HG03575 (cell line): ENCODE measurements around the gene STK38L.

Experiments used
- ATAC-seq: cut with Tn5 transposase; IDR thresholded peaks from one replicate; pipeline ENCODE4 v1.9.1; 2021; ENCODE audit not compliant: unreplicated experiment, insufficient number of reproducible peaks, low FRiP score; ENCODE audit errors: extremely low read depth

STK38L gene

GRCh38 chr12:27243804-27244688 is at the start of gene STK38L:
Gene STK38L (plus strand): TSS chr12:27244286. CDS start chr12:27297721, 53,435 bp downstream.
- peak; percentile 41 for ATAC-seq

GRCh38 chr12:27194644-27195043 is 49.4 kb upstream of the STK38L start:
- no peak for ATAC-seq

- no peak for ATAC-seq
Measured at GRCh38 chr12:27198036-27198435, 46.0 kb upstream of the STK38L start.

- ATAC-seq = no peak
Measured at GRCh38 chr12:27199638-27200300, 44.3 kb upstream of the STK38L start.

GRCh38 chr12:27201169-27201568 is 42.9 kb upstream of the STK38L start:
- no peak for ATAC-seq

GRCh38 chr12:27206801-27207502 is 37.1 kb upstream of the STK38L start:
- ATAC-seq = no peak

GRCh38 chr12:27207615-27208413 is 36.3 kb upstream of the STK38L start:
- peak; percentile 46 for ATAC-seq

- peak; percentile 25 for ATAC-seq
Measured at GRCh38 chr12:27208414-27208750, 35.7 kb upstream of the STK38L start.

- ATAC-seq = no peak
Measured at GRCh38 chr12:27209257-27209910, 34.7 kb upstream of the STK38L start.

GRCh38 chr12:27210187-27210586 is 33.9 kb upstream of the STK38L start:
- no peak for ATAC-seq

GRCh38 chr12:27212861-27213260 is 31.2 kb upstream of the STK38L start:
- no peak for ATAC-seq

- ATAC-seq = no peak
Measured at GRCh38 chr12:27213304-27213703, 30.8 kb upstream of the STK38L start.

- no peak for ATAC-seq
Measured at GRCh38 chr12:27213830-27214787, 30.0 kb upstream of the STK38L start.

GRCh38 chr12:27217590-27217989 is 26.5 kb upstream of the STK38L start:
- no peak for ATAC-seq

- ATAC-seq = no peak
Measured at GRCh38 chr12:27219693-27220054, 24.4 kb upstream of the STK38L start.

GRCh38 chr12:27220055-27220987 is 23.8 kb upstream of the STK38L start:
- ATAC-seq = peak; percentile 59

- no peak for ATAC-seq
Measured at GRCh38 chr12:27220988-27221345, 23.1 kb upstream of the STK38L start.
